WTC11 (cell line): Measurements from ENCODE around the gene KRTAP5-11. TPM values are rescaled to one million over a fixed set of nuclear protein-coding genes. Genes with fewer than 3 reads are reported as not detected.

Source experiments
- ATAC-seq: fragments of 200-7000 bp; cut with Tn5 transposase; 2 replicates; pipeline ENCODE4 v1.10.0; 2021; ENCODE audit warnings: mild to moderate bottlenecking, moderate library complexity
- CTCF ChIA-PET: fragments of 300-600 bp; sonication (Branson Sonifier 250); formaldehyde crosslinking; loops from one replicate; lab custom pipeline; 2021; ENCODE audit warnings: antibody characterized with exemption; lab: Charles Lee
- POLR2A ChIA-PET: fragments of 350-600 bp; sonication (Branson Sonifier 250); formaldehyde crosslinking; loops from one replicate; lab custom pipeline; 2021; ENCODE audit warnings: antibody characterized with exemption; lab: Charles Lee
- DNase-seq: peaks from one replicate; pipeline ENCODE4 v3.0.0; 2021; ENCODE audit warnings: low spot score
- H3K27ac Mint-ChIP-seq: 2 replicates; pipeline ENCODE4 v1.8.0; 2021; ENCODE audit warnings: mixed read lengths
- H3K27me3 Mint-ChIP-seq: 2 replicates; pipeline ENCODE4 v1.8.0; 2021; ENCODE audit warnings: low read depth, mild to moderate bottlenecking, moderate library complexity, mixed read lengths
- H3K36me3 Mint-ChIP-seq: 2 replicates; pipeline ENCODE4 v1.8.0; 2021; ENCODE audit warnings: mixed read lengths
- H3K4me1 Mint-ChIP-seq: 2 replicates; pipeline ENCODE4 v1.8.0; 2022; ENCODE audit warnings: mixed read lengths
- H3K4me3 Mint-ChIP-seq: 2 replicates; pipeline ENCODE4 v1.8.0; 2021; ENCODE audit warnings: mild to moderate bottlenecking, moderate library complexity, mixed read lengths
- H3K9me3 Mint-ChIP-seq: 2 replicates; pipeline ENCODE4 v1.8.0; 2021; ENCODE audit warnings: mixed read lengths
- ATF1 ChIP-seq: sonication (generic); formaldehyde crosslinking; IDR thresholded peaks from 2 replicates; pipeline ENCODE4 v1.8.1; 2023; ENCODE audit warnings: mild to moderate bottlenecking, moderate library complexity, missing genetic modification reagents
- ELF4 ChIP-seq: sonication (generic); formaldehyde crosslinking; IDR thresholded peaks from 2 replicates; pipeline ENCODE4 v1.8.1; 2022; ENCODE audit warnings: low read depth, mild to moderate bottlenecking, moderate library complexity, missing genetic modification reagents
- EMX1 ChIP-seq: fragments of 250-450 bp; sonication (Bioruptor Pico); IDR thresholded peaks from 2 replicates; pipeline ENCODE4 v1.8.0; 2021; ENCODE audit warnings: mild to moderate bottlenecking
- ETV6 ChIP-seq: sonication (generic); formaldehyde crosslinking; IDR thresholded peaks from 2 replicates; pipeline ENCODE4 v1.8.1; 2022; ENCODE audit warnings: mild to moderate bottlenecking, missing genetic modification reagents
- FOXJ3 ChIP-seq: sonication (generic); formaldehyde crosslinking; IDR thresholded peaks from 2 replicates; pipeline ENCODE4 v1.9.0; 2021; ENCODE audit warnings: missing genetic modification reagents, mild to moderate bottlenecking, borderline replicate concordance
- GTF2I ChIP-seq: fragments of 250-450 bp; sonication (Bioruptor Pico); conservative IDR thresholded peaks from 2 replicates; pipeline ENCODE4 v1.4.0; 2021; ENCODE audit warnings: mild to moderate bottlenecking
- JAZF1 ChIP-seq: fragments of 250-450 bp; sonication (Bioruptor Pico); IDR thresholded peaks from 2 replicates; pipeline ENCODE4 v1.9.0; 2021; ENCODE audit warnings: moderate library complexity, mild to moderate bottlenecking, inconsistent platforms
- KAT7 ChIP-seq: sonication (generic); formaldehyde crosslinking; IDR thresholded peaks from 2 replicates; pipeline ENCODE4 v1.8.1; 2023; ENCODE audit warnings: missing genetic modification reagents, mild to moderate bottlenecking, borderline replicate concordance
- NR1H2 ChIP-seq: sonication (generic); formaldehyde crosslinking; IDR thresholded peaks from 2 replicates; pipeline ENCODE4 v1.9.0; 2021; ENCODE audit warnings: mild to moderate bottlenecking, moderate library complexity, missing genetic modification reagents
- NR3C1 ChIP-seq: sonication (generic); formaldehyde crosslinking; conservative IDR thresholded peaks from 2 replicates; pipeline ENCODE4 v1.8.1; 2023; ENCODE audit warnings: low read depth, mild to moderate bottlenecking, missing genetic modification reagents
- TCF7 ChIP-seq: sonication (generic); formaldehyde crosslinking; IDR thresholded peaks from 2 replicates; pipeline ENCODE4 v1.8.0; 2022; ENCODE audit warnings: mild to moderate bottlenecking, low read depth, missing genetic modification reagents, moderate library complexity
- TEAD4 ChIP-seq: sonication (generic); formaldehyde crosslinking; IDR thresholded peaks from 2 replicates; pipeline ENCODE4 v1.8.0; 2022; ENCODE audit warnings: mild to moderate bottlenecking, missing genetic modification reagents
- ZNF317 ChIP-seq: sonication (generic); formaldehyde crosslinking; IDR thresholded peaks from 2 replicates; pipeline ENCODE4 v1.8.1; 2023; ENCODE audit warnings: low read depth, mild to moderate bottlenecking, moderate library complexity, missing genetic modification reagents, borderline replicate concordance
- ZNF671 ChIP-seq: fragments of 250-450 bp; sonication (Bioruptor Pico); IDR thresholded peaks from 2 replicates; pipeline ENCODE4 v1.8.0; 2021; ENCODE audit warnings: mild to moderate bottlenecking
- total RNA-seq: library from RNA; stranded (reverse); gene quantifications from 3 replicates; pipeline ENCODE4 v1.2.3, GENCODE V29; 2021
- TF ChIP-seq, protein P1 (sequence below): sonication (generic); formaldehyde crosslinking; conservative IDR thresholded peaks from 2 replicates; pipeline ENCODE4 v1.8.1; 2022; ENCODE audit warnings: mild to moderate bottlenecking, missing genetic modification reagents
- TF ChIP-seq, protein P2 (sequence below): sonication (generic); formaldehyde crosslinking; IDR thresholded peaks from 2 replicates; pipeline ENCODE4 v1.8.0; 2022; ENCODE audit warnings: mild to moderate bottlenecking, missing genetic modification reagents
- TF ChIP-seq, protein P3 (sequence below): sonication (generic); formaldehyde crosslinking; IDR thresholded peaks from 2 replicates; pipeline ENCODE4 v1.8.1; 2023; ENCODE audit warnings: mild to moderate bottlenecking, missing genetic modification reagents, borderline replicate concordance
- TF ChIP-seq, protein P4 (sequence below): sonication (generic); formaldehyde crosslinking; IDR thresholded peaks from 2 replicates; pipeline ENCODE4 v1.8.0; 2023; ENCODE audit warnings: missing genetic modification reagents, mild to moderate bottlenecking, borderline replicate concordance
- TF ChIP-seq, protein P5 (sequence below): fragments of 250-450 bp; sonication (Bioruptor Pico); IDR thresholded peaks from 2 replicates; pipeline ENCODE4 v2.1.2; 2022; ENCODE audit warnings: mild to moderate bottlenecking, moderate library complexity

The KRTAP5-11 gene
- total RNA-seq, 1 experiment from 2014 or later: not detected

DNA sequence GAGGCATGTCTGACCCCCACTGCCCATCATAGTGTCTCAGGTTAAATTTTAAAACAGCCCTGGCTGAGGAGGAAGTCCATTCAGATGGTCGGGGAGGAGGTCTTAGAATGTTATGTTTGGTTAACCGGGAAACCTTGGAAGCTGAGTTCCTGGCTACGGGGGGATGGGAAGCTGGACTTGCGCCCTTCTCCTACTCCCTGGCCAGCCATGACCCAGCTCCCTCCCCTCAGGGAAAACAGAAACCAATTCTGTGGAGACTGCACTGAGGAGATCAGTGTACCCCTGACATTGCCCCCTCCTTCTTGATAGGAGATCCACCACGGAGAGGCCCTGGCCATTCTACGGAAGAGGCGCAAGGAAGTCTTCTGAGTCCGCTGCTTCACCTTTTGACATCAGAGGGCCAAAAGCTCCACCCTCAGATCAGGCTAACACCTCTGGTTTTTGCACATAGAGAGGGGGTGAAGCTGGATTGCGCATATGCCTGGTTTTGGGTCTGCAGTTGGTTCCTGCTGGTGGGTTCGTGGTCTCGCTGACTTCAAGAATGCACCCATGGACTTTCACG lies 37.2 kb downstream of the KRTAP5-11 start (continued):
- no peak for TF ChIP-seq ATF1 (CRISPR knock-in tag)
- TF ChIP-seq, protein P1, sequence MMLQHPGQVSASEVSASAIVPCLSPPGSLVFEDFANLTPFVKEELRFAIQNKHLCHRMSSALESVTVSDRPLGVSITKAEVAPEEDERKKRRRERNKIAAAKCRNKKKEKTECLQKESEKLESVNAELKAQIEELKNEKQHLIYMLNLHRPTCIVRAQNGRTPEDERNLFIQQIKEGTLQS: no peak
- no peak for TF ChIP-seq FOXJ3
- TF ChIP-seq, protein P2, sequence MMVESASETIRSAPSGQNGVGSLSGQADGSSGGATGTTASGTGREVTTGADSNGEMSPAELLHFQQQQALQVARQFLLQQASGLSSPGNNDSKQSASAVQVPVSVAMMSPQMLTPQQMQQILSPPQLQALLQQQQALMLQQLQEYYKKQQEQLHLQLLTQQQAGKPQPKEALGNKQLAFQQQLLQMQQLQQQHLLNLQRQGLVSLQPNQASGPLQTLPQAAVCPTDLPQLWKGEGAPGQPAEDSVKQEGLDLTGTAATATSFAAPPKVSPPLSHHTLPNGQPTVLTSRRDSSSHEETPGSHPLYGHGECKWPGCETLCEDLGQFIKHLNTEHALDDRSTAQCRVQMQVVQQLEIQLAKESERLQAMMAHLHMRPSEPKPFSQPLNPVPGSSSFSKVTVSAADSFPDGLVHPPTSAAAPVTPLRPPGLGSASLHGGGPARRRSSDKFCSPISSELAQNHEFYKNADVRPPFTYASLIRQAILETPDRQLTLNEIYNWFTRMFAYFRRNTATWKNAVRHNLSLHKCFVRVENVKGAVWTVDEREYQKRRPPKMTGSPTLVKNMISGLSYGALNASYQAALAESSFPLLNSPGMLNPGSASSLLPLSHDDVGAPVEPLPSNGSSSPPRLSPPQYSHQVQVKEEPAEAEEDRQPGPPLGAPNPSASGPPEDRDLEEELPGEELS: no peak
- no peak for TF ChIP-seq EMX1
- TF ChIP-seq TEAD4 (CRISPR knock-in tag): no peak
- TF ChIP-seq, protein P3, sequence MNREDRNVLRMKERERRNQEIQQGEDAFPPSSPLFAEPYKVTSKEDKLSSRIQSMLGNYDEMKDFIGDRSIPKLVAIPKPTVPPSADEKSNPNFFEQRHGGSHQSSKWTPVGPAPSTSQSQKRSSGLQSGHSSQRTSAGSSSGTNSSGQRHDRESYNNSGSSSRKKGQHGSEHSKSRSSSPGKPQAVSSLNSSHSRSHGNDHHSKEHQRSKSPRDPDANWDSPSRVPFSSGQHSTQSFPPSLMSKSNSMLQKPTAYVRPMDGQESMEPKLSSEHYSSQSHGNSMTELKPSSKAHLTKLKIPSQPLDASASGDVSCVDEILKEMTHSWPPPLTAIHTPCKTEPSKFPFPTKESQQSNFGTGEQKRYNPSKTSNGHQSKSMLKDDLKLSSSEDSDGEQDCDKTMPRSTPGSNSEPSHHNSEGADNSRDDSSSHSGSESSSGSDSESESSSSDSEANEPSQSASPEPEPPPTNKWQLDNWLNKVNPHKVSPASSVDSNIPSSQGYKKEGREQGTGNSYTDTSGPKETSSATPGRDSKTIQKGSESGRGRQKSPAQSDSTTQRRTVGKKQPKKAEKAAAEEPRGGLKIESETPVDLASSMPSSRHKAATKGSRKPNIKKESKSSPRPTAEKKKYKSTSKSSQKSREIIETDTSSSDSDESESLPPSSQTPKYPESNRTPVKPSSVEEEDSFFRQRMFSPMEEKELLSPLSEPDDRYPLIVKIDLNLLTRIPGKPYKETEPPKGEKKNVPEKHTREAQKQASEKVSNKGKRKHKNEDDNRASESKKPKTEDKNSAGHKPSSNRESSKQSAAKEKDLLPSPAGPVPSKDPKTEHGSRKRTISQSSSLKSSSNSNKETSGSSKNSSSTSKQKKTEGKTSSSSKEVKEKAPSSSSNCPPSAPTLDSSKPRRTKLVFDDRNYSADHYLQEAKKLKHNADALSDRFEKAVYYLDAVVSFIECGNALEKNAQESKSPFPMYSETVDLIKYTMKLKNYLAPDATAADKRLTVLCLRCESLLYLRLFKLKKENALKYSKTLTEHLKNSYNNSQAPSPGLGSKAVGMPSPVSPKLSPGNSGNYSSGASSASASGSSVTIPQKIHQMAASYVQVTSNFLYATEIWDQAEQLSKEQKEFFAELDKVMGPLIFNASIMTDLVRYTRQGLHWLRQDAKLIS (CRISPR knock-in tag): no peak
- TF ChIP-seq KAT7: no peak
- TF ChIP-seq, protein P4, sequence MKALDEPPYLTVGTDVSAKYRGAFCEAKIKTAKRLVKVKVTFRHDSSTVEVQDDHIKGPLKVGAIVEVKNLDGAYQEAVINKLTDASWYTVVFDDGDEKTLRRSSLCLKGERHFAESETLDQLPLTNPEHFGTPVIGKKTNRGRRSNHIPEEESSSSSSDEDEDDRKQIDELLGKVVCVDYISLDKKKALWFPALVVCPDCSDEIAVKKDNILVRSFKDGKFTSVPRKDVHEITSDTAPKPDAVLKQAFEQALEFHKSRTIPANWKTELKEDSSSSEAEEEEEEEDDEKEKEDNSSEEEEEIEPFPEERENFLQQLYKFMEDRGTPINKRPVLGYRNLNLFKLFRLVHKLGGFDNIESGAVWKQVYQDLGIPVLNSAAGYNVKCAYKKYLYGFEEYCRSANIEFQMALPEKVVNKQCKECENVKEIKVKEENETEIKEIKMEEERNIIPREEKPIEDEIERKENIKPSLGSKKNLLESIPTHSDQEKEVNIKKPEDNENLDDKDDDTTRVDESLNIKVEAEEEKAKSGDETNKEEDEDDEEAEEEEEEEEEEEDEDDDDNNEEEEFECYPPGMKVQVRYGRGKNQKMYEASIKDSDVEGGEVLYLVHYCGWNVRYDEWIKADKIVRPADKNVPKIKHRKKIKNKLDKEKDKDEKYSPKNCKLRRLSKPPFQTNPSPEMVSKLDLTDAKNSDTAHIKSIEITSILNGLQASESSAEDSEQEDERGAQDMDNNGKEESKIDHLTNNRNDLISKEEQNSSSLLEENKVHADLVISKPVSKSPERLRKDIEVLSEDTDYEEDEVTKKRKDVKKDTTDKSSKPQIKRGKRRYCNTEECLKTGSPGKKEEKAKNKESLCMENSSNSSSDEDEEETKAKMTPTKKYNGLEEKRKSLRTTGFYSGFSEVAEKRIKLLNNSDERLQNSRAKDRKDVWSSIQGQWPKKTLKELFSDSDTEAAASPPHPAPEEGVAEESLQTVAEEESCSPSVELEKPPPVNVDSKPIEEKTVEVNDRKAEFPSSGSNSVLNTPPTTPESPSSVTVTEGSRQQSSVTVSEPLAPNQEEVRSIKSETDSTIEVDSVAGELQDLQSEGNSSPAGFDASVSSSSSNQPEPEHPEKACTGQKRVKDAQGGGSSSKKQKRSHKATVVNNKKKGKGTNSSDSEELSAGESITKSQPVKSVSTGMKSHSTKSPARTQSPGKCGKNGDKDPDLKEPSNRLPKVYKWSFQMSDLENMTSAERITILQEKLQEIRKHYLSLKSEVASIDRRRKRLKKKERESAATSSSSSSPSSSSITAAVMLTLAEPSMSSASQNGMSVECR: no peak
- no peak for TF ChIP-seq ETV6 (CRISPR knock-in tag)
- no peak for TF ChIP-seq ZNF671 (CRISPR knock-in tag)
- TF ChIP-seq, protein P5, sequence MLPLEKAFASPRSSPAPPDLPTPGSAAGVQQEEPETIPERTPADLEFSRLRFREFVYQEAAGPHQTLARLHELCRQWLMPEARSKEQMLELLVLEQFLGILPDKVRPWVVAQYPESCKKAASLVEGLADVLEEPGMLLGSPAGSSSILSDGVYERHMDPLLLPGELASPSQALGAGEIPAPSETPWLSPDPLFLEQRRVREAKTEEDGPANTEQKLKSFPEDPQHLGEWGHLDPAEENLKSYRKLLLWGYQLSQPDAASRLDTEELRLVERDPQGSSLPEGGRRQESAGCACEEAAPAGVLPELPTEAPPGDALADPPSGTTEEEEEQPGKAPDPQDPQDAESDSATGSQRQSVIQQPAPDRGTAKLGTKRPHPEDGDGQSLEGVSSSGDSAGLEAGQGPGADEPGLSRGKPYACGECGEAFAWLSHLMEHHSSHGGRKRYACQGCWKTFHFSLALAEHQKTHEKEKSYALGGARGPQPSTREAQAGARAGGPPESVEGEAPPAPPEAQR (CRISPR knock-in tag): no peak
- no peak for TF ChIP-seq GTF2I (CRISPR knock-in tag)
- TF ChIP-seq, all 79 proteins: peak for 0

- peaks cover 25% of the 10 kb centered on the region for H3K27me3 Mint-ChIP-seq
- POLR2A ChIA-PET: no interaction called here
Measured at GRCh38 chr11:71544525-71545214, 38.0 kb downstream of the KRTAP5-11 start.

More at GRCh38 chr11:71544525-71545214, 38.0 kb downstream of the KRTAP5-11 start:
- Mint-ChIP-seq H3K4me1 (peaks cover 17% of the 10 kb centered on the region), H3K9me3 (peaks cover 27% of the 10 kb centered on the region), H3K4me3 (no peak overlapping the region), H3K27ac (no peak overlapping the region), H3K36me3 (peaks cover 16% of the 10 kb centered on the region)
- CTCF ChIA-PET: interaction anchor here (0.6 to 2.2 kb wide), 2 partner anchors 11 to 36 kb away, joined by 5 to 6 read pairs; no protein-coding TSS in a partner anchor
- DNase-seq (no peak), ATAC-seq (no peak)
- no peak for TF ChIP-seq NR1H2 (CRISPR knock-in tag)
- TF ChIP-seq, protein P4: no peak
- TF ChIP-seq NR3C1: no peak
- TF ChIP-seq JAZF1: no peak
- no peak for TF ChIP-seq ELF4 (CRISPR knock-in tag)
- no peak for TF ChIP-seq ZNF317
- TF ChIP-seq TCF7 (CRISPR knock-in tag): no peak
